Upper lobe of right lung (tissue), 1 donor: ENCODE measurements around the gene NDUFA13. TPM values are rescaled to one million over a fixed set of nuclear protein-coding genes. Genes with fewer than 3 reads are reported as not detected.

ENCODE experiments used
- ATAC-seq: fragments of 200-7000 bp; cut with Tn5 transposase; one replicate; pipeline ENCODE4 v1.9.1; 2020; ENCODE audit warnings: mild to moderate bottlenecking, moderate library complexity
- DNase-seq: peaks from one replicate; pipeline ENCODE4 v3.0.0-alpha.2; 2020
- H3K27ac ChIP-seq: fragments of 200-600 bp; one replicate; pipeline ENCODE4 v1.8.0; 2022
- H3K27me3 ChIP-seq: fragments of 200-600 bp; one replicate; pipeline ENCODE4 v1.8.0; 2022; ENCODE audit warnings: mild to moderate bottlenecking
- H3K36me3 ChIP-seq: fragments of 200-600 bp; one replicate; pipeline ENCODE4 v1.8.0; 2022
- H3K4me1 ChIP-seq: fragments of 200-600 bp; one replicate; pipeline ENCODE4 v1.8.0; 2022
- H3K4me3 ChIP-seq: fragments of 200-600 bp; one replicate; pipeline ENCODE4 v1.8.0; 2022; ENCODE audit warnings: mild to moderate bottlenecking
- H3K9me3 ChIP-seq: fragments of 200-600 bp; one replicate; pipeline ENCODE4 v1.8.0; 2022
- CTCF ChIP-seq: fragments of 200-600 bp; IDR thresholded peaks from one replicate; pipeline ENCODE4 v1.8.0; 2022; ENCODE audit warnings: antibody characterized with exemption
- intact Hi-C: fragments of 100-400 bp; cut with DNase I; formaldehyde crosslinking; loops from one replicate; pipeline ENCODE4 v1.11.0; 2022
- total RNA-seq: library from RNA; stranded (reverse); fragmentation: NEBNext Ultra II Directional; extraction: Animal tissue kit (Norgen Biotek cat#: 25700); gene quantifications from one replicate; pipeline ENCODE4 v1.2.1, GENCODE V29; 2021
- donor health status: DM: no; HTN: yes; CAD: no; lungs with severe emphysema.

Gene NDUFA13
- total RNA-seq, 1 donor from 2014 or later: 207 TPM

GRCh38 chr19:19491321-19492025 is 24.6 kb upstream of the NDUFA13 start:
- no peaks in the 10 kb centered on the region for H3K27me3 ChIP-seq
- no peak for DNase-seq
- H3K36me3 ChIP-seq: peaks cover 45% of the 10 kb centered on the region
- no peak overlapping the region for H3K27ac ChIP-seq
- intact Hi-C loops: no loop called here
- no peak for TF ChIP-seq CTCF
- ATAC-seq: no peak
- no peaks in the 10 kb centered on the region for H3K9me3 ChIP-seq
- no peak overlapping the region for H3K4me3 ChIP-seq
- H3K4me1 ChIP-seq: peaks cover 31% of the 10 kb centered on the region

GRCh38 chr19:19492026-19492610 is 23.9 kb upstream of the NDUFA13 start:
- intact Hi-C loops: no loop called here
- TF ChIP-seq CTCF: no peak
- no peak overlapping the region for H3K27ac ChIP-seq
- H3K4me3 ChIP-seq: no peak overlapping the region
- H3K36me3 ChIP-seq: peaks cover 46% of the 10 kb centered on the region
- peaks cover 31% of the 10 kb centered on the region for H3K4me1 ChIP-seq
- H3K27me3 ChIP-seq: no peaks in the 10 kb centered on the region
- DNase-seq (no peak), ATAC-seq (no peak)
- H3K9me3 ChIP-seq: no peaks in the 10 kb centered on the region

GRCh38 chr19:19493841-19494546 is 22.0 kb upstream of the NDUFA13 start:
- H3K4me3 ChIP-seq: no peak overlapping the region
- DNase-seq (no peak), ATAC-seq (no peak)
- intact Hi-C loops: no loop called here
- peaks cover 63% of the 10 kb centered on the region for H3K36me3 ChIP-seq
- no peaks in the 10 kb centered on the region for H3K9me3 ChIP-seq
- TF ChIP-seq CTCF: no peak
- H3K27me3 ChIP-seq: no peaks in the 10 kb centered on the region
- peaks cover 14% of the 10 kb centered on the region for H3K4me1 ChIP-seq
- no peak overlapping the region for H3K27ac ChIP-seq

- DNase-seq (no peak), ATAC-seq (no peak)
- intact Hi-C loops: no loop called here
- Histone ChIP-seq H3K4me1 (no peaks in the 10 kb centered on the region), H3K9me3 (no peaks in the 10 kb centered on the region), H3K27me3 (no peaks in the 10 kb centered on the region), H3K36me3 (peaks cover 82% of the 10 kb centered on the region), H3K27ac (no peak overlapping the region), H3K4me3 (no peak overlapping the region)
- TF ChIP-seq CTCF: no peak
Observed at GRCh38 chr19:19495614-19496603, 20.1 kb upstream of the NDUFA13 start.

- peaks cover 93% of the 10 kb centered on the region for H3K36me3 ChIP-seq
- no peak for DNase-seq
- intact Hi-C loops: no loop called here
- no peak overlapping the region for H3K4me3 ChIP-seq
- TF ChIP-seq CTCF: no peak
- no peaks in the 10 kb centered on the region for H3K9me3 ChIP-seq
- H3K27me3 ChIP-seq: no peaks in the 10 kb centered on the region
- H3K27ac ChIP-seq: no peak overlapping the region
- no peaks in the 10 kb centered on the region for H3K4me1 ChIP-seq
- no peak for ATAC-seq
Observed at GRCh38 chr19:19498255-19498991, 17.6 kb upstream of the NDUFA13 start.
